Suprapubic skin (tissue), 4 donors: ENCODE measurements around the gene TOP1. TPM values are rescaled to one million over a fixed set of nuclear protein-coding genes. Genes with fewer than 3 reads are reported as not detected.
A peak's percentile ranks its signal among the peaks of the same experiment; 100 is the strongest.

Experiments used
- DNase-seq, 2 donors: peaks; one replicate each; pipeline ENCODE4 v3.0.0-alpha.2; 2019; ENCODE audit warnings: low spot score in 2 of 2
- H3K27ac ChIP-seq: fragments of 200-600 bp; sonication (generic); one replicate; pipeline ENCODE4 v1.5.1; 2019
- H3K27me3 ChIP-seq: fragments of 200-600 bp; sonication (generic); one replicate; pipeline ENCODE4 v1.5.1; 2019
- H3K36me3 ChIP-seq: fragments of 200-600 bp; sonication (generic); one replicate; pipeline ENCODE4 v1.5.1; 2019
- H3K4me1 ChIP-seq: fragments of 200-600 bp; sonication (generic); one replicate; pipeline ENCODE4 v1.5.1; 2019
- H3K4me3 ChIP-seq: fragments of 200-600 bp; sonication (generic); one replicate; pipeline ENCODE4 v1.5.1; 2019; ENCODE audit warnings: mild to moderate bottlenecking
- H3K9me3 ChIP-seq: fragments of 200-600 bp; sonication (generic); one replicate; pipeline ENCODE4 v1.5.1; 2019
- CTCF ChIP-seq, 2 donors: fragments of 200-600 bp in 1 of 2; fragments of 450-650 bp in 1 of 2; sonication (generic) in 1 of 2; IDR thresholded peaks; one replicate each; pipeline ENCODE4 v1.5.1; 2016 to 2019; ENCODE audit warnings: antibody characterized with exemption in 2 of 2, mild to moderate bottlenecking in 1 of 2, moderate library complexity in 1 of 2
- EP300 ChIP-seq: sonication (generic); formaldehyde crosslinking; IDR thresholded peaks from one replicate; pipeline ENCODE4 v1.6.1; 2017; ENCODE audit warnings: antibody characterized with exemption
- POLR2A ChIP-seq, 2 donors: fragments of 450-650 bp; IDR thresholded peaks; one replicate each; pipeline ENCODE4 v1.6.1; 2017; ENCODE audit warnings: antibody characterized with exemption in 2 of 2, mild to moderate bottlenecking in 2 of 2, moderate library complexity in 2 of 2
- POLR2AphosphoS5 ChIP-seq, 3 donors: sonication (generic); formaldehyde crosslinking; IDR thresholded peaks; one replicate each; pipeline ENCODE4 v1.6.1; 2017; ENCODE audit warnings: antibody characterized with exemption in 3 of 3
- WGBS: methylation state at CpG from one replicate; pipeline ENCODE4 v1.1.5; 2018; 5-methylcytosine and 5-hydroxymethylcytosine counted together
- total RNA-seq, 4 donors: library from RNA; depleted of rRNA; stranded (reverse); fragments of >200 nt; gene quantifications; one replicate each; pipeline ENCODE4 v1.1.0, GENCODE V29; 2016

Gene TOP1
- total RNA-seq, 4 donors from 2014 or later: 25.8 to 32.6 (median 32.0) TPM

- TF ChIP-seq POLR2AphosphoS5 (IDR thresholded peaks at IDR 0.05) (no peak), CTCF (IDR thresholded peaks at IDR 0.05) (no peak), POLR2A (IDR thresholded peaks at IDR 0.05) (no peak), EP300 (no peak)
- peaks cover 14% of the 10 kb centered on the region for H3K4me1 ChIP-seq
- DNase-seq: peak; percentile 25 to 55
- no peaks in the 10 kb centered on the region for H3K9me3 ChIP-seq
- H3K27me3 ChIP-seq: no peaks in the 10 kb centered on the region
- 66% methylated on average over 2 of the region's 2 CpGs for WGBS
- no peaks in the 10 kb centered on the region for H3K36me3 ChIP-seq
- H3K27ac ChIP-seq: no peak overlapping the region
- no peak overlapping the region for H3K4me3 ChIP-seq
Observed at GRCh38 chr20:40991181-40991889, 37.3 kb upstream of the TOP1 start.

- TF ChIP-seq CTCF (IDR thresholded peaks at IDR 0.05) (no peak), EP300 (no peak), POLR2AphosphoS5 (IDR thresholded peaks at IDR 0.05) (no peak), POLR2A (IDR thresholded peaks at IDR 0.05) (no peak)
- H3K27ac ChIP-seq: no peak overlapping the region
- no peaks in the 10 kb centered on the region for H3K27me3 ChIP-seq
- WGBS: 89% methylated on average over 2 of the region's 2 CpGs
- peaks cover 14% of the 10 kb centered on the region for H3K4me1 ChIP-seq
- no peak overlapping the region for H3K4me3 ChIP-seq
- no peaks in the 10 kb centered on the region for H3K9me3 ChIP-seq
- DNase-seq: no peak
- no peaks in the 10 kb centered on the region for H3K36me3 ChIP-seq
Observed at GRCh38 chr20:40992349-40993113, 36.1 kb upstream of the TOP1 start.

- no peaks in the 10 kb centered on the region for H3K27me3 ChIP-seq
- no peak for DNase-seq
- no peak overlapping the region for H3K4me3 ChIP-seq
- 94% methylated on average over 5 of the region's 5 CpGs for WGBS
- no peak for TF ChIP-seq CTCF (IDR thresholded peaks at IDR 0.05)
- no peak overlapping the region for H3K27ac ChIP-seq
- no peaks in the 10 kb centered on the region for H3K9me3 ChIP-seq
- H3K4me1 ChIP-seq: peaks cover 14% of the 10 kb centered on the region
- H3K36me3 ChIP-seq: no peaks in the 10 kb centered on the region
Observed at GRCh38 chr20:40993794-40994540, 34.7 kb upstream of the TOP1 start.

GRCh38 chr20:40996326-40996725, 32.3 kb upstream of the TOP1 start:
- TF ChIP-seq EP300 (no peak), POLR2A (IDR thresholded peaks at IDR 0.05) (no peak), POLR2AphosphoS5 (IDR thresholded peaks at IDR 0.05) (no peak), CTCF (IDR thresholded peaks at IDR 0.05) (no peak)
- Histone ChIP-seq H3K27ac (no peak overlapping the region), H3K27me3 (no peaks in the 10 kb centered on the region), H3K4me3 (no peak overlapping the region), H3K4me1 (peaks cover 3% of the 10 kb centered on the region), H3K9me3 (no peaks in the 10 kb centered on the region), H3K36me3 (no peaks in the 10 kb centered on the region)
- no peak for DNase-seq
- WGBS: 98% methylated on average over 1 of the region's 1 CpG

- Histone ChIP-seq H3K4me3 (no peak overlapping the region), H3K27me3 (no peaks in the 10 kb centered on the region), H3K9me3 (no peaks in the 10 kb centered on the region), H3K4me1 (no peaks in the 10 kb centered on the region), H3K36me3 (no peaks in the 10 kb centered on the region), H3K27ac (no peak overlapping the region)
- WGBS: 91% methylated on average over 6 of the region's 6 CpGs
- no peak for TF ChIP-seq POLR2A (IDR thresholded peaks at IDR 0.05)
- no peak for TF ChIP-seq CTCF (IDR thresholded peaks at IDR 0.05)
- TF ChIP-seq POLR2AphosphoS5 (IDR thresholded peaks at IDR 0.05): no peak
- TF ChIP-seq EP300: no peak
- peak in 1 of 2 donors; percentile 24 for DNase-seq
Observed at GRCh38 chr20:40997116-40997515, 31.5 kb upstream of the TOP1 start.
